HepG2 (cell line): Measurements from ENCODE around the gene SLC16A3. TPM values are rescaled to one million over a fixed set of nuclear protein-coding genes. Genes with fewer than 3 reads are reported as not detected.

Experiments used
- POLR2AphosphoS2 ChIP-seq: IDR thresholded peaks from 2 replicates; pipeline ENCODE4 v1.6.1; 2011; ENCODE audit warnings: low read depth, low read length, improper control_type of control experiment
- ZBED4 ChIP-seq: sonication (generic); formaldehyde crosslinking; IDR thresholded peaks from 2 replicates; pipeline ENCODE4 v1.4.0; 2020; ENCODE audit warnings: missing genetic modification reagents, borderline replicate concordance
- ZFP91 ChIP-seq: sonication (generic); formaldehyde crosslinking; IDR thresholded peaks from 2 replicates; pipeline ENCODE4 v1.9.0; 2022; ENCODE audit warnings: missing genetic modification reagents, mild to moderate bottlenecking, borderline replicate concordance
- ZNF687 ChIP-seq: sonication (generic); formaldehyde crosslinking; IDR thresholded peaks from 2 replicates; pipeline ENCODE4 v1.5.1; 2020; ENCODE audit warnings: mild to moderate bottlenecking, missing genetic modification reagents, moderate library complexity
- polyA plus RNA-seq, 8 experiments: library from polyadenylated mRNA; depleted of rRNA in 3 of 8; stranded (reverse) in 7 of 8; unstranded in 1 of 8; fragments of >200 nt; fragmentation: Illumina TruSeq in 4 of 8; extraction: Trizol in 4 of 8; gene quantifications; 2 replicates each; pipeline versions ENCODE4 v1.2.1 to v1.2.3, GENCODE V29; 2011 to 2016; ENCODE audit warnings: low read depth in 4 of 8, missing spikeins in 1 of 8, mixed read lengths in 1 of 8; ENCODE audit not compliant: insufficient read depth in 1 of 8
- total RNA-seq, 5 experiments: library from RNA; depleted of rRNA; stranded (reverse); fragments of >200 nt; fragmentation: Illumina TruSeq; extraction: Trizol; gene quantifications; 2 replicates each; pipeline ENCODE4 v1.2.3, GENCODE V29; 2016; ENCODE audit warnings: low read depth in 1 of 5

The SLC16A3 gene
- total and polyA plus RNA-seq, 2 of the 13 experiments (the other 11 are each of a cell fraction or from before 2014, with no cell fraction given) = 242 to 349 TPM

- peak; percentile 35; the same call in 1 of the 2 replicates for TF ChIP-seq POLR2AphosphoS2
- TF ChIP-seq ZFP91 (CRISPR knock-in tag) = peak; percentile 24; the same call in 1 of the 2 replicates
- no peak for TF ChIP-seq ZBED4 (CRISPR knock-in tag)
- TF ChIP-seq ZNF687 = peak; percentile 6; the same call in 1 of the 2 replicates
Measured at GRCh38 chr17:82253179-82253544, 24.3 kb downstream of the SLC16A3 start (continued).
